K562 (cell line): ENCODE measurements around the gene C11orf65. TPM values are rescaled to one million over a fixed set of nuclear protein-coding genes. Genes with fewer than 3 reads are reported as not detected.
"Not testable (repeated sequence)": the region's sequence is repeated elsewhere in the genome, so short reads cannot be mapped to it uniquely, and the experiment has no call there.

ENCODE experiments used
- ATAC-seq: fragments of 200-7000 bp; cut with Tn5 transposase; 3 replicates; pipeline ENCODE4 v1.9.1; 2020; ENCODE audit warnings: moderate library complexity
- BruUV-seq: library from RNA; stranded (reverse); fragments of 400-500 nt; replicated peaks from 2 replicates; lab custom pipeline; 2021; lab: Mats Ljungman, UMichigan
- CTCF ChIA-PET: fragments of 300-600 bp; formaldehyde crosslinking; extraction: SDS; loops from one replicate; lab custom pipeline; 2021; ENCODE audit warnings: low intra/inter-chr PET ratio; lab: Yijun Ruan, JAX
- POLR2A ChIA-PET: fragments of 300-600, 350-650 bp; sonication (Branson Sonifier 250); formaldehyde crosslinking; extraction: SDS; loops from one replicate; lab custom pipeline; 2021; ENCODE audit warnings: antibody characterized with exemption, inconsistent platforms; lab: Yijun Ruan, JAX
- DNase-seq, 4 experiments: peaks; one replicate each; pipeline versions ENCODE4 v3.0.0 to v3.0.0-alpha.2; 2011 to 2018; ENCODE audit warnings: low spot score in 3 of 4, mixed read lengths in 3 of 4; ENCODE audit errors: extremely low read depth in 1 of 4
- FAIRE-seq: peaks from 2 replicates; lab custom pipeline; 2011; peaks lifted over from hg19 to GRCh38; lab: Jason Lieb, UNC
- H2AFZ ChIP-seq: 2 replicates; pipeline ENCODE4 v1.6.0; 2011; ENCODE audit warnings: low read depth, low read length, control low read depth, inconsistent platforms
- H3K27ac ChIP-seq: fragments of 200-600 bp; 3 replicates; pipeline ENCODE4 v1.8.0; 2011; ENCODE audit warnings: low read depth, mild to moderate bottlenecking, control low read depth, inconsistent platforms, low read length, moderate library complexity, mixed read lengths; ENCODE audit errors: extremely low read depth
- H3K27me3 ChIP-seq, 2 experiments: fragments of 300-600 bp in 1 of 2; 2 replicates in 1 of 2; 3 replicates in 1 of 2; pipeline versions ENCODE4 v1.6.0 to v1.8.0; 2011; ENCODE audit warnings: inconsistent platforms in 2 of 2, low read length in 2 of 2, mild to moderate bottlenecking in 1 of 2, mixed read lengths in 1 of 2, moderate library complexity in 1 of 2; ENCODE audit not compliant: control insufficient read depth in 2 of 2, insufficient read depth in 2 of 2
- H3K36me3 ChIP-seq: fragments of 300-600 bp; 3 replicates; pipeline ENCODE4 v1.8.0; 2011; ENCODE audit warnings: mild to moderate bottlenecking, low read length, inconsistent platforms; ENCODE audit not compliant: control insufficient read depth, insufficient read depth
- H3K4me1 ChIP-seq, 2 experiments: fragments of 200-600 bp in 1 of 2; replicated peaks in 1 of 2; 2 replicates in 1 of 2; 3 replicates in 1 of 2; pipeline versions ENCODE4 v1.5.1 to v1.8.0; 2011; ENCODE audit warnings: inconsistent platforms in 2 of 2, low read length in 2 of 2, mild to moderate bottlenecking in 1 of 2, mixed read lengths in 1 of 2, moderate library complexity in 1 of 2; ENCODE audit not compliant: control insufficient read depth in 2 of 2, insufficient read depth in 2 of 2
- H3K4me2 ChIP-seq: 2 replicates; pipeline ENCODE4 v1.6.1; 2011; ENCODE audit warnings: low read length, control low read depth, inconsistent platforms, mixed read lengths; ENCODE audit not compliant: insufficient read depth
- H3K4me3 ChIP-seq: fragments of 200-600 bp; sonication (generic), shearing (Covaris generic); 2 replicates; pipeline ENCODE4 v1.5.1; 2016; ENCODE audit warnings: control low read depth, inconsistent platforms
- H3K79me2 ChIP-seq: fragments of 200-600 bp; 3 replicates; pipeline ENCODE4 v1.8.0; 2011; ENCODE audit warnings: low read length, inconsistent platforms; ENCODE audit not compliant: control insufficient read depth, insufficient read depth
- H3K9ac ChIP-seq, 2 experiments: 2 replicates each; pipeline versions ENCODE4 v1.6.0 to v1.6.1; 2011; ENCODE audit warnings: low read depth in 2 of 2, low read length in 2 of 2, control low read depth in 1 of 2, inconsistent platforms in 1 of 2, mild to moderate bottlenecking in 1 of 2, mixed read lengths in 1 of 2; ENCODE audit not compliant: insufficient read depth in 1 of 2
- H3K9me1 ChIP-seq: one replicate; pipeline ENCODE4 v1.6.0; 2011; ENCODE audit warnings: inconsistent platforms, mild to moderate bottlenecking, low read length, moderate library complexity; ENCODE audit not compliant: control insufficient read depth, insufficient read depth
- H3K9me3 ChIP-seq: replicated peaks from 2 replicates; pipeline ENCODE4 v1.5.1; 2011; ENCODE audit warnings: low read depth, low read length, inconsistent platforms; ENCODE audit not compliant: control insufficient read depth, insufficient read depth
- H4K20me1 ChIP-seq: replicated peaks from 2 replicates; pipeline ENCODE4 v1.6.1; 2011; ENCODE audit warnings: low read length, inconsistent platforms, mixed read lengths; ENCODE audit not compliant: control insufficient read depth, insufficient read depth
- CTBP1 ChIP-seq: fragments of 450-650 bp; IDR thresholded peaks from 2 replicates; pipeline ENCODE4 v1.6.1; 2016; ENCODE audit warnings: borderline replicate concordance
- EHMT2 ChIP-seq: fragments of 450-650 bp; IDR thresholded peaks from 2 replicates; pipeline ENCODE4 v1.6.1; 2018; ENCODE audit warnings: antibody characterized with exemption
- FOXK2 ChIP-seq, 2 experiments: fragments of 450-650 bp; IDR thresholded peaks in 1 of 2; conservative IDR thresholded peaks in 1 of 2; 2 replicates each; pipeline ENCODE4 v1.6.1; 2016; ENCODE audit warnings: low read depth in 2 of 2, mild to moderate bottlenecking in 1 of 2
- L3MBTL2 ChIP-seq: fragments of 450-650 bp; IDR thresholded peaks from 2 replicates; pipeline ENCODE4 v1.6.1; 2016; ENCODE audit warnings: mild to moderate bottlenecking, moderate library complexity
- RAD21 ChIP-seq, 2 experiments: fragments of 250-450 bp in 1 of 2; fragments of 450-650 bp in 1 of 2; sonication (Bioruptor Pico) in 1 of 2; formaldehyde crosslinking in 1 of 2; IDR thresholded peaks in 1 of 2; conservative IDR thresholded peaks in 1 of 2; 2 replicates each; pipeline versions ENCODE4 v1.4.0 to v1.8.0; 2020 to 2022; ENCODE audit warnings: mild to moderate bottlenecking in 2 of 2, moderate library complexity in 1 of 2
- SMC3 ChIP-seq: conservative IDR thresholded peaks from 2 replicates; pipeline ENCODE4 v1.6.1; 2011; ENCODE audit warnings: low read depth, low read length, improper control_type of control experiment; ENCODE audit not compliant: insufficient read depth
- WGBS: fragments of 100-300 bp; shearing (Covaris generic); methylation state at CpG from one replicate; pipeline ENCODE4 v1.1.6; 2016; ENCODE audit warnings: low coverage, mixed read lengths; ENCODE audit not compliant: insufficient coverage; ENCODE audit errors: missing lambda C conversion rate; 5-methylcytosine and 5-hydroxymethylcytosine counted together
- in situ Hi-C: fragments of 300-500 bp; cut with MboI; formaldehyde crosslinking; loops from 4 replicates; pipeline ENCODE4 v1.15.0; 2018; ENCODE audit warnings: inconsistent platforms, mixed read lengths
- intact Hi-C: fragments of 100-400 bp; cut with micrococcal nuclease; formaldehyde crosslinking; loops from 2 replicates; pipeline ENCODE4 v1.14.2; 2022
- polyA plus RNA-seq, 8 experiments: library from polyadenylated mRNA; depleted of rRNA in 4 of 8; stranded (reverse) in 5 of 8; unstranded in 3 of 8; fragments of >200 nt; fragmentation: Nextera tagmentation in 2 of 8; fragmentation: Illumina TruSeq in 1 of 8; extraction: Ambion mirVana in 2 of 8; extraction: Trizol in 1 of 8; gene quantifications; 2 replicates each; pipeline versions ENCODE4 v1.2.1 to v1.2.3, GENCODE V29; 2011 to 2014; ENCODE audit warnings: inconsistent platforms in 1 of 8, missing spikeins in 1 of 8
- total RNA-seq, 7 experiments: library from RNA; depleted of rRNA in 6 of 7; stranded (reverse); fragments of >200 nt in 6 of 7; fragmentation: Illumina TruSeq in 2 of 7; extraction: Trizol in 2 of 7; gene quantifications; 2 replicates each; pipeline versions ENCODE4 v1.2.1 to v1.2.3, GENCODE V29; 2011 to 2021; ENCODE audit warnings: low replicate concordance in 1 of 7
- TF ChIP-seq, protein P1 (sequence below): sonication (generic); formaldehyde crosslinking; IDR thresholded peaks from 2 replicates; pipeline ENCODE4 v1.9.0; 2022; ENCODE audit warnings: mild to moderate bottlenecking, missing genetic modification reagents
- TF ChIP-seq, protein P2 (sequence below): fragments of 450-650 bp; formaldehyde crosslinking; IDR thresholded peaks from 2 replicates; pipeline ENCODE4 v1.4.0; 2020; ENCODE audit warnings: mild to moderate bottlenecking, moderate library complexity
- TF ChIP-seq, protein P3 (sequence below), 3 experiments: IDR thresholded peaks in 2 of 3; conservative IDR thresholded peaks in 1 of 3; 2 replicates each; pipeline ENCODE4 v1.5.1; 2011 to 2012; ENCODE audit warnings: low read length in 3 of 3, mild to moderate bottlenecking in 3 of 3, control low read depth in 2 of 3, improper control_type of control experiment in 1 of 3, inconsistent platforms in 1 of 3, low read depth in 1 of 3, mixed read lengths in 1 of 3, moderate library complexity in 1 of 3; ENCODE audit not compliant: insufficient read depth in 2 of 3

The C11orf65 gene
- total and polyA plus RNA-seq, 9 of the 15 experiments (the other 6 are each of a cell fraction or from before 2014, with no cell fraction given), result 1.0 to 2.1 (median 1.2) TPM

GRCh38 chr11:108417551-108417950 is 49.8 kb downstream of the C11orf65 start:
- H3K9me3 ChIP-seq, H3K9me1 ChIP-seq, H3K4me3 ChIP-seq, POLR2A ChIA-PET, H3K27ac ChIP-seq, H4K20me1 ChIP-seq, H3K4me2 ChIP-seq, H3K36me3 ChIP-seq, H3K79me2 ChIP-seq, H3K9ac ChIP-seq, H3K27me3 ChIP-seq, BruUV-seq, H3K4me1 ChIP-seq, H2AFZ ChIP-seq: not testable (repeated sequence)
- WGBS, result 15% methylated on average over 2 of the region's 2 CpGs
- FAIRE-seq (peak; percentile 35), ATAC-seq (peak; percentile 81), DNase-seq (peak in 2 of 4 experiments; percentile 22 to 61)
- in situ Hi-C loops (loop anchor here (10.0 kb wide), 1 partner anchor 227 kb away; no protein-coding TSS in a partner anchor), intact Hi-C loops (loop anchor here (1.0 to 10.0 kb wide), 2 partner anchors 193 to 231 kb away; partner anchors contain the start of genes ATM and NPAT)
- CTCF ChIA-PET, result interaction anchor here (0.7 to 2.0 kb wide), 2 partner anchors 230 to 238 kb away, joined by 3 to 14 read pairs; no protein-coding TSS in a partner anchor
- TF ChIP-seq SMC3, result 0 out of 2 replicates have a peak, but pooled peaks have one; percentile 50
- TF ChIP-seq, protein P1, sequence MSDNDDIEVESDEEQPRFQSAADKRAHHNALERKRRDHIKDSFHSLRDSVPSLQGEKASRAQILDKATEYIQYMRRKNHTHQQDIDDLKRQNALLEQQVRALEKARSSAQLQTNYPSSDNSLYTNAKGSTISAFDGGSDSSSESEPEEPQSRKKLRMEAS (CRISPR knock-in tag), result peak; percentile 61
- peak; percentile 15; the same call in 1 of the 2 replicates for TF ChIP-seq EHMT2
- TF ChIP-seq CTBP1, result peak; percentile 27; the same call in 1 of the 2 replicates
- TF ChIP-seq, protein P2, sequence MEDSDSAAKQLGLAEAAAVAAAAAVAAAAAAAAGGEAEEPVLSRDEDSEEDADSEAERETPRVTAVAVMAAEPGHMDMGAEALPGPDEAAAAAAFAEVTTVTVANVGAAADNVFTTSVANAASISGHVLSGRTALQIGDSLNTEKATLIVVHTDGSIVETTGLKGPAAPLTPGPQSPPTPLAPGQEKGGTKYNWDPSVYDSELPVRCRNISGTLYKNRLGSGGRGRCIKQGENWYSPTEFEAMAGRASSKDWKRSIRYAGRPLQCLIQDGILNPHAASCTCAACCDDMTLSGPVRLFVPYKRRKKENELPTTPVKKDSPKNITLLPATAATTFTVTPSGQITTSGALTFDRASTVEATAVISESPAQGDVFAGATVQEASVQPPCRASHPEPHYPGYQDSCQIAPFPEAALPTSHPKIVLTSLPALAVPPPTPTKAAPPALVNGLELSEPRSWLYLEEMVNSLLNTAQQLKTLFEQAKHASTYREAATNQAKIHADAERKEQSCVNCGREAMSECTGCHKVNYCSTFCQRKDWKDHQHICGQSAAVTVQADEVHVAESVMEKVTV (CRISPR knock-in tag), result peak; percentile 24; the same call in 1 of the 2 replicates
- peak in 1 of 2 experiments; percentile 35; a peak in 1 of 4 replicates for TF ChIP-seq FOXK2 (conservative IDR thresholded peaks at IDR 0.05 in 1 of 2, IDR thresholded peaks at IDR 0.05 in 1 of 2; ENCODE audit: low read depth in 2 of 2)
- peak; percentile 43 to 84 for TF ChIP-seq RAD21 (CRISPR knock-in tag; conservative IDR thresholded peaks at IDR 0.05 in 1 of 2, IDR thresholded peaks at IDR 0.05 in 1 of 2)
- TF ChIP-seq L3MBTL2, result peak; percentile 40; the same call in 1 of the 2 replicates
- TF ChIP-seq, protein P3, sequence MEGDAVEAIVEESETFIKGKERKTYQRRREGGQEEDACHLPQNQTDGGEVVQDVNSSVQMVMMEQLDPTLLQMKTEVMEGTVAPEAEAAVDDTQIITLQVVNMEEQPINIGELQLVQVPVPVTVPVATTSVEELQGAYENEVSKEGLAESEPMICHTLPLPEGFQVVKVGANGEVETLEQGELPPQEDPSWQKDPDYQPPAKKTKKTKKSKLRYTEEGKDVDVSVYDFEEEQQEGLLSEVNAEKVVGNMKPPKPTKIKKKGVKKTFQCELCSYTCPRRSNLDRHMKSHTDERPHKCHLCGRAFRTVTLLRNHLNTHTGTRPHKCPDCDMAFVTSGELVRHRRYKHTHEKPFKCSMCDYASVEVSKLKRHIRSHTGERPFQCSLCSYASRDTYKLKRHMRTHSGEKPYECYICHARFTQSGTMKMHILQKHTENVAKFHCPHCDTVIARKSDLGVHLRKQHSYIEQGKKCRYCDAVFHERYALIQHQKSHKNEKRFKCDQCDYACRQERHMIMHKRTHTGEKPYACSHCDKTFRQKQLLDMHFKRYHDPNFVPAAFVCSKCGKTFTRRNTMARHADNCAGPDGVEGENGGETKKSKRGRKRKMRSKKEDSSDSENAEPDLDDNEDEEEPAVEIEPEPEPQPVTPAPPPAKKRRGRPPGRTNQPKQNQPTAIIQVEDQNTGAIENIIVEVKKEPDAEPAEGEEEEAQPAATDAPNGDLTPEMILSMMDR (IDR thresholded peaks at IDR 0.05 in 2 of 3, conservative IDR thresholded peaks at IDR 0.05 in 1 of 3; ENCODE audit: insufficient read depth in 2 of 3, low read depth in 1 of 3, low read length in 3 of 3), result peak; percentile 45 to 52 (median 51); a peak in 5 of 6 replicates
